Stimulated activated CD8-positive, alpha-beta memory T cell treated with anti-CD3 and anti-CD28 coated beads, Interleukin-12 subunit alpha, Interleukin-12 subunit beta, amount 100 ng/mL, for 24 hours (primary cell): ENCODE data around the gene USP34.
"Not testable (repeated sequence)": the region's sequence is repeated elsewhere in the genome, so short reads cannot be mapped to it uniquely, and the experiment has no call there.

ENCODE experiments used
- DNase-seq: peaks from one replicate; pipeline ENCODE4 v3.0.0-alpha.2; 2020; ENCODE audit errors: extremely low read depth

USP34 gene

DNA sequence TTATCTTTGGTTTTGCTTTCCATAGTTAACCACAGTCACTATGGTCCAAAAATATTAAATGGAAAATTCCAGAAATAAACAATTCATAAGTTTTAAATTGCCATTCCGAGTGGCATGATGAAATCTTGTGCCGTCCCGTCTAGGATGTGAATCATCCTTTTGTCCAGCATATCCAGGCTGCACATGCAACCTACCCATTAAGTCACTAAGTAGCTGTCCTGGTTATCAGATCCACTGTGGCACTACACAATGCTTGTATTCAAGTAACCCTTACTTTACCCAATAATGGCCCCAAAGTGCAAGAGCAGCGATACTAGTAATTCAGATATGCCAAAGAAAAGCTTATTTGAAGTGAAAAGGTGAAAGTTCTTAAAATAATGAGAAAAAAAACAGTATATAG is 10.7 kb downstream of the USP34 start:
- no peak for DNase-seq

DNA sequence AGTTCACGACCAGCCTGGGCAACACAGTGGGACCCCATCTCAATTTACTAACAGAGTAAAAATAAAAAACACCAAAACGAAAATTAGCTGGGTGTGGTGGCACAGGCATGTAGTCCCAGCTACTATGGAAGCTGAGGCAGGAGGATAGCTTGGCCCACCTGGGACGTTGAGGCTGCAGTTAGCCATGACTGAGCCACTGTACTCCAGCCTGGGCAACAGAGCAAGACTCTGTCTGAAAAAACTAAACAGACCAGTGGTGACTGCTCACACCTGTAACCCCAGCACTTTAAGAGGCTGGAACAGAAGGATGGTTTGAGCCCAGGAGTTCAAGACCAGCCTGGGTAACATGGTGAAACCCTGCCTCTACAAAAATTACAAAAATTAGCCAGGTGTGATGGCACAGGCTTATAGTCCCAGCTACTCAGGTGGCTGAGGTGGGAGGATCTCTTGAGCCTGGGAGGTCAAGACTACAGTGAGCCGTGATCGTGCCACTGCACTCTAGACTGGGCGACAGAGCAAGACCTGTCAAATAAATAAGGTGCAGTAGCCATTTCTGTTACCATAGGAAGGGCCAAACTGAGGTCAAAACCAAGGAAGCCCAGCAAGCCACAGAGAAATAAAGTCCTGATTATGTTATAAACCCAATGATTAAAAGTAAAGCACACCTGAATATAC is 14.0 kb downstream of the USP34 start:
- DNase-seq: no peak

DNA sequence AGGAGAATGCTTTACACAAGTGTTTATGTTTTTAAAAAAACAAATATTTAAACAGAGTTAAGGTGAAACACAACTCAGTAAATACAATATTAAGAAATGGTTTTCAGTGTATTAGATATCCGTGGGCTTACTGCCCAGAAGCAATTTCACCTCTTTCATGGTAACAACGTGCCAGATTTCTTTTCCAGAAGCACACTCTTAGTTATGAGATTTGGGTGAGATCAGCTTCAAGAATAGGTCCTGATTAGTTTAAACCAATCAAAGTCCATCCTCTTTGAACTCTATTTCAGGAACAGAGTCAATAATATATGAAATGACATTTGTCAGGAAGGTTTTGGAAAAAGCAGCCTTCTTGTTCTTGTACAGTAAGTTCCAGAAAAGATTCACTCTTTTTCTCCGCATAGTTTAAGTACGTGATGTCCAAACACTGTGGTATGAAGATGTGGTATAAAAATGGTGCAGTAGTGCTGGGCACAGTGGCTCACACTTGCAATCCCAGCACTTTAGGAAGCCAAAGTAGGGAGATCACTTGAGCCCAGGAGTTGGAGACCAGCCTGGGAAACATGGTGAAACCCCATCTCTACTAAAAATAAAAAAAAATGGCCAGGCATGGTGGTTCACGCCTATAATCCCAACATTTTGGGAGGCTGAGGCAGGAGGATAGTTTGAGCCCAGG is 14.7 kb downstream of the USP34 start:
- DNase-seq: no peak

DNA sequence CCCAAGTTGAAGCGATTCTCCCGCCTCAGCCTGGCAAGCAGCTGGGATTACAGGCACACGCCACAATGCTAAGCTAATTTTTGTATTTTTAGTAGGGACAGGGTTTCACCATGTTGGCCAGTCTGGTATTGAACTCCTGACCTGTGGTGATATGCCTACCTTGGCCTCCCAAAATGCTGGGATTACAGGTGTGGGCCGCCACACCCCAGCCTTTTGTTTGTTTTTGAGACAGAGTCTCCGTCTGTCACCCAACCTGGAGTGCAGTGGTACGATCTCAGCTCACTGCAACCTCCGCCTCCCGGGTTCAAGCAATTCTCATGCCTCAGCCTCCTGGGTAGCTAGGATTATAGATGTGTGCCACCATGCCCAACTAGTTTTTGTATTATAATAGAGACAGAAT is 15.9 kb downstream of the USP34 start:
- DNase-seq: not testable (repeated sequence)

DNA sequence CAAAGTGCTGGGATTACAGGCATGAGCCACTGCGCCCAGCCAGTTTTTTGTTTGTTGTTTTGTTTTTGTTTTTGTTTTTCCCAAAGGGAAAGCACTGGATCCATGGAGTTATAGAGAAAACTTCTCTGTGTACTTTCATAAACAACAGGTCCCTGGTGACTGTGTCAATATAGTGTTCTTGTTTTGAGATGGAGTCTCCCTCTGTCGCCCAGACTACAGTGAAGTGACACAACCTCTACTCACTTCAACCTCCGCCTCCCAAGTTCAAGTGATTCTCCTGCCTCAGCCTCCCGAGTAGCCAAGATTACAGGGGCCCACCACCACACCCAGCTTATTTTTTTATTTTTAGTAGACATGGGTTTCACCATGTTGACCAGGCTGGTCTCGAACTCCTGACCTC is 16.5 kb downstream of the USP34 start:
- DNase-seq: no peak

DNA sequence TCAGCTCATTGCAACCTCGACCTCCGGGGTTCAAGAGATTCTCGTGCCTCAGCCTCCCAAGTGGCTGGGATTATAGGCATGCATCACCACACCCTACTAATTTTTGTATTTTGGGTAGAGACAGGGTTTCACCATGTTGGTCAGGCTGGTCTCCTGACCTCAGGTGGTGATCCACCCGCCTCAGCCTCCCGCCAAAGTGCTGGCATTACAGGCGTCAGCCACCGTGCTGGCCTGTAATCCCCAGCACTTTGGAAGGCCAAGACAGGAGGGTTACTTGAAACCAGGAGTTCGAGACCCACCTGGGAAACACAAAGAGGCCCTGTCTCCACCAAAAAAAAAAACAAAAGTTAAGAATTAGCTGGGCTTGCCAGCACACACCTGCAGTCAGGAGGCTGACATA is 18.5 kb downstream of the USP34 start:
- no peak for DNase-seq

DNA sequence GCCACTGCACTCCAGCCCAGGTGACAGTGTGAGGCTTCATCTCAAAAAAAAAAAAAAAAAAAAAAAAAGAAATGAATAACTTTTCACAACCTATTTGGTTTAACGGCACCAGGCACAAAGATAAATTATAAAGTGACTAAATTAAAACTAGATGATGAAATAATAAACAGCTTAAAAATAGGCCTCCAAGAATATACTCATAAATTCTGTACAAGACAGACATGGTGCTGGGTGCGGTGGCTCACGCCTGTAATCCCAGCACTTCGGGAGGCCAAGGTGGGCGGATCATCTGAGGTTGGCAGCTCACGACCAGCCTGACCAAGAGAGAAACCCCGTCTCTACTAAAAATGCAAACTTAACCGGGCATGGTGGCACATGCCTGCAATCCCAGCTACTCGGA is 19.7 kb downstream of the USP34 start:
- DNase-seq: no peak

DNA sequence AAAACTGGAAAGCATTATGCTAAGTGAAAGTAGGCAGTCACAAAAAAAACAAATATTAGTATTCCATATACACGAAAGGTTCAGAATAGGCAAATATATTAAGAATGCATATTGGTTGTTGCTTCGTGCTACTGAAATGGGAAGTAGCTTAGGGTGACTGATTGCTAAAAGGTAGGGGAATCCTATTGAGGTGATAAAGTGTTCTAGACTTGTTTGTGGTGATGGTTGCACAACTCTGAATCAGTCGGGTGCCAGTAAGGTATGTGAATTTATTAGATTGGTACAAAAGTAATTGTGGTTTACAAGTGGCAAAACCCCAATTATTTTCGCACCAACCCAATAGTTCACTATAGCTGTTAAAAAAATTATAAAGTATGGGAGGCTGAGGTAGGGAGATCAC is 20.7 kb downstream of the USP34 start:
- no peak for DNase-seq

DNA sequence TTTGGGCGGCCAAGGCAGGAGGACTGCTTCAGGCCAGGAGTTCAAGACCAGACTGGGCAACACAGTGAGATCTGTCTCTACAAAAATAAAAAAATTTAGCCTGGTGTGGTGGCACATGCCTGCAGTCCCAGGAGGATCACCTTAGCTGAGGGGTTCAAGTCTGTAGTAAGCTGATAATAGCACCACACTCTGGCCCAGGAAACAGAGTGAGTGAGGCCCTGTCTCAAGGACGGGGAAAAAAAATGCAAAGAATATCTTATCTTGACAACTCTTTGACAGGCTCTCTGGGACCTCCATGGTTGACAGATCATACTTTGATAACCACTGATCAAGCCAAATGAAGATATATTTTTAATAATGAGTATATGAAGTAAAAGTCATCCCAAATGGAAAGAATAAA is 22.7 kb downstream of the USP34 start:
- no peak for DNase-seq

DNA sequence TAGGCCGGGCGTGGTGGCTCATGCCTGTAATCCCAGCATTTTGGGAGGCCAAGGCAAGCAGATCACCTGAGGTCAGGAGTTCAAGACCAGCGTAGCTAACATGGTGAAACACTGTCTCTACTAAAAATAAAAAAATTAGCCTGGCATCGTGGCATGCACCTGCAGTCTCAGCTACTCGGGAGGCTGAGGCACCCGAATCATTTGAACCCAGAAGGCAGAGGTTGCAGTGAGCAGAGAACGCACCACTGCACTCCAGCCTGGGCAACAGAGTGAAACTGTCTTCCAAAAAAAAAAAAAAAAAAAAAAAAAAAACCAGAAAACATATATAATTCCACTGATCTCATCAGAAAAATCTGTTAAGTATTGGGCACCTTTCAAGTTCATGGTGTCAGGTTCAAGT is 23.9 kb downstream of the USP34 start:
- not testable (repeated sequence) for DNase-seq

DNA sequence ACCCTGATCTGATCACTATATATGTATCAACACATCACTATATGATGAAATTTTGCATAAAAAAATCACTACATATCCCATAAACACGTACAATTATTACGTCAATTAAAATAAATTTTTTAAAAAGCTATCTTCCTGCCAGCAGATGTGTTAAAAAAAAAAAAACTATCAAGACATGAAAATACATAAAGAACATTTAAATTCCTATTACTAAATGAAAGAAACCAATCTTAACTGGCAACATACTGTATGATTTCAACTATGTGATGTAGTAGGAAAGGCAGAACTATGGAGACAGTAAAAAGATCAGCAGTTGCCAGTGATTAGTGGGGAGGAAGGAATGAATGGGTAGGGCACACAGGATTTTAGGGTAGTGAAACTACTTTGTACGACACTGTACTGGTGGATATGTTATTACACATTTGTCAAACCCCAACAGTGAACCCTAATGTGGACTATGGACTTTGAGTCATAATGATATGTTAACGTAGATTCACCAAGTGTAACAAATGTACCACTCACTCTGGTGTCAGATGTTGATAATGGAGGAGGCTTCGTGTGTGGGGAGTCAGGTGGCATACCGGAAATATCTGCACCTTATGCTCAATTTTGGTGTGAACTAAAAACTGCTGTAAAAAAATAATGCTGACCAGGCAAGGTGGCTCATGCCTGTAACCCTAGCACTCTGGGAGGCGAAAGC is 27.4 kb downstream of the USP34 start:
- DNase-seq: no peak

DNA sequence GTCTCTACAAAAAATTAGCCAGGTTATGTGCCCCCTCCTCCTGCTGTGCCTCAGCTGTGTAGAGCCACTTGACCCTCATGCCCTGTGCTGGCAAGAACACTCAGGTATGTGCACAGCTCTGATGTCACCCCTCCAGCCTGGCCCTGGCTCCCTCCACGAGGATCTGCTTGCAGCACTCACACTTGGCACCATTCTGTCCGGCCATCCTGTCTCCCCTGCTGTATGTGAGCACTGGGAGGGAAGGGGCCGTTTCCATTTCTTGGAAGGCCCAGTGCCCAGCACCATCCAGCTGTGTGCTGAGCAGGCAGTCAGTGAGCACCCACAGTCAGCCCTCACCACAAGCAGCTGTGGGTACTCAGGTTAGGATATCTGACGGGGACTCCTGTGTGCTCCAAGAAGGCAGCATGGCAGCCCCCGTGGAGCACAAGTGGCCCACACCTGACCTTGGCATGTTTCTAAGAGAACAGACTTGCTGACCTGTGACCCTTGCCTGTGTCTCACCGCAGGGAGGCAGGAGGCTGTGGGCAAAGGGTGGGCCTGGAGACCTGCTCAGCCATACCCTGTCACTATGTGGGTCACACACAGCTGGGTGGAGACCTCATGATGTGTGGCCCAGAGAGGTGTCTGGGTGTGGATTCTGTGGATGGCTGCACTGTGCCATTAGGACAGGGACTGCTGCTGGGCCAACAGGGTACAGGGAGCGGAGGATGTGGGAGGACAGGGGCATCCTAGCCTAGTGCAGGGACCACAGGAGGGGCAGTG is 31.5 kb downstream of the USP34 start:
- DNase-seq: no peak

DNA sequence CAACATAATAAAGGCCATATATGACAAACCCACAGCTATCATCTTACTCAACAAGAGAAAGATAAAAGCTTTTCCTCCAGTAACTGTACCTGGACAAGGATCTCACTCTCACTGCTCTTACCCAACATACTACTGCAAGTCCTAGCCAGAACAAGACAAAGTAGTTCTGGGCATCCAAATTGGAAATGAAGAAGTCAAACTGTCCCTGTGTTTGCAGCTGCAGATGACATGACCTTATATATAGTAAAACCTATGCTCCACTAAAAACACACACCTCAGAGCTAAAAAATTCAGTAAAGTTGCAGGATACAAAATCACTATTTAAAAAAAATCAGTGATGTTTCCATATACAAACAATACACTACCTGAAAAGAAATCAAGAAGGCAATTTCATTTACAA is 32.2 kb downstream of the USP34 start:
- DNase-seq: no peak

DNA sequence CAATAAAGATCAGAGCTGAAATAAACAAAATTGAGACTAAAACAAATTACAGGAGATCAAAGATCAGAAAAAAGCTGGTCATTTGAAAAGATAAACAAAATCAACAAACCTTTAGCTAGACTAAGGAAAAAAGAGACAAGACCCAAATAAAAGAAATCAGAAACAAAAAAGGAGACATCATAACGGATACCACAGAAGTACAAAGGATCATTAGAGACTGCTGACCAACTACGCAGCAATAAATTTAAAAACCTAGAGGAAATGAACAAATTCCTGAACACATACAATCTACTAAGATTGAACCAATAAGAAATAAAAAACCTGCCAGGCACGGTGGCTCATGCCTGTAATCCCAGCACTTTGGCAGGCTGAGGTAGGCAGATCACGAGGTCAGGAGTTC is 33.7 kb downstream of the USP34 start:
- DNase-seq: no peak

DNA sequence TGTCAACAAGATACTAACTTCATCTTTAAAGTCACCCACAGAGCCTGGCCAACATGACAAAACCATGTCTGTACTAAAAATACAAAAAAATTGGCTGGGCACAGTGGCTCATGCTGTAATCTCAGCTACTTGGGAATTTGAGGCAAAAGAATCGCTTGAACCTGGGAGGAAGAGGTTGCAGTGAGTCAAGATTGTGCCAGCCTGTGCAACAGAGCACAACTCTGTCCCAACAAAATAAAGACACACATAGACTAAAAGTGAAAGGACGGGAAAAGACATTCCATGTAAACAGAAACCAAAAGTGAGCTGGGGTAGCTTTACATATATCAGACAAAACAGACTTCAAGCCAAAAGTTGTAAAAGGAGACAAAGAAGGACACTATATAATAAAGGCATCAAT is 34.8 kb downstream of the USP34 start:
- no peak for DNase-seq

DNA sequence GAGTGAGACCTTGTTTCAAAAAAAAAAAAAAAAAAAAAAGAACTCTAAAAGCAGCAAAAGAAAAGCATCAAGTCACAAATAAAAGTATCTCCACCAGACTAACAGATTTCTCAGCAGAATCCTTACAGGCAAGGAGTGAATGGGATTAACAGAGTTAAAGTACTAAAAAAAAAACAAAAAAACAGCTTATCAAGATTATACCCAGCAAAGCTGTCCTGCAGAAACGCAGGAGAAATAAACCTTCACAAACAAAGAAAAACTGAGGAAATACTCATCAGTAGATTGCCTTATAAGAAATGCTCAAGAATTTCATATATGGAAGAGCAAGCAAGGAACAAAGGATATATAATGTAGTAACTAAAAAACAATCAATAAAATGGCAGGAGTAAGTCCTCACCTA is 35.6 kb downstream of the USP34 start:
- DNase-seq: no peak

DNA sequence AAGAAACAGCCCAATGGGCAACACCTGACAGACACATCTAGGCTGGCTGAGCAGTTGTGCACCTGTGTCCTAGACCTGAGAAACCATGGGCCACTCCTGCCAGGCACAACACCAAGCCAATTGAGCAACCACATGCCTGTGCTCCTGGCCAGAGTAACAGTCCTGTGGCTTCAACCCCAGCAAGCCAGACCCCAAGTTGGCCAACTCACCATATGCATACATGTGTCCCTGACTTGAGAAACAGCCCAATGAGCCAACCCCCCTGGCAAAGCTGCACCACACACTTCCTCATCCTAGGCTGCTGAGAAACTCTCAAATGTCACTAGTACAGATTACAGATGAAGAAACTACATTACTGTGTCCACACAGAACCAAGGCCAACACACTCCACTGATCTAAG is 36.6 kb downstream of the USP34 start:
- no peak for DNase-seq

DNA sequence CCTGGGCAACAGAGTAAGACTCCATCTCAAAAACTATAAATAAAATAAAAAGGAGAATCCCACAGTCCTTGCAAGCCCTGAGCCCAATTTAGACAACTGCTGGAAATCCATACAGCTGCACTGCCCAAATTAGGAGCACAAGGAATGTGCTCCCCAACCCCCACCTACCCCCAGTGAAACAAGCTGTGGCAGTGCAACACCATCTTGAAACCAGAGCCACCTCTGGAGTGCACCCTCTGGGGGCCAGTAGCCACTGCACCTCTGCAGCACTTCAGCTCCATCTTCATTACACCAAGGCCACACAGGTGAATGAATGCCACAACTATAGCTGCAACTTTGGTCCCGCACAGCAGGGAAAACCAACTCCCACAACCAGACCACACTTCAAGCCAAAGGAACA is 37.3 kb downstream of the USP34 start:
- no peak for DNase-seq

DNA sequence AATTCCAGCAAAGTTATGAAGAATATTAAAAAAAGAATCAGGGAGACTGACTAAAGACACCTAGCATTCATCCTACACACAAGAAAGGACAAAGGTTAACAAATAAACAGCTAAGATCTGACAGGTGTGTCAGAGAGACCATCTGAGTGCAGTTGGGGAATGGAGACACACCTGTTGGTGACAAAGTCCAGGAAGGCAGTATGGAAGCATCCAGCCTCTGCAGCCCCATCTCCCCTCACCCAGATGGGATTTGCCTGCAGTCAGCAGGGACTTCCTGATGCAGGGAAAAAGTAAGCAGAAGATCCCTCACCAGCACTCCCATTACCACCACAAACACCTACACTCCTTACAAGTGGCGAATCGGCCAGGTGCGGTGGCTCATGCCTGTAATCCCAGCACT is 37.9 kb downstream of the USP34 start:
- no peak for DNase-seq

DNA sequence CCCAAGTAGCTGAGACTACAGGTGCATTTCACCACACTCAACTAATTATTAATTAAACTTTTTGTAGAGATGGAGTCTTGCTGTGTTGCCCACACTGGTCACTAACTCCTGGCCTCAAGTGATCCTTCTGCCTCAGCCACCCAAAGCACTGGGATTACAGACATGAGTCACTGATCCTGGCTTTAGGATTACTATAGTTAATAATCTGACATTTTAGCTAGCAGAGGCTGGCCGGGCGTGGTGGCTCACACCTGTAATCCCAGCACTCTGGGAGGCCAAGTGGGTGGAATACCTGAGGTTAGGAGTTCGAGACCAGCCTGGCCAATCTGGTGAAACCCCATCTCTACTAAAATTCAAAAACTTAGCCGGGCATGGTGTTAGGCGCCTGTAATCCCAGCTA is 39.5 kb downstream of the USP34 start:
- DNase-seq: no peak

DNA sequence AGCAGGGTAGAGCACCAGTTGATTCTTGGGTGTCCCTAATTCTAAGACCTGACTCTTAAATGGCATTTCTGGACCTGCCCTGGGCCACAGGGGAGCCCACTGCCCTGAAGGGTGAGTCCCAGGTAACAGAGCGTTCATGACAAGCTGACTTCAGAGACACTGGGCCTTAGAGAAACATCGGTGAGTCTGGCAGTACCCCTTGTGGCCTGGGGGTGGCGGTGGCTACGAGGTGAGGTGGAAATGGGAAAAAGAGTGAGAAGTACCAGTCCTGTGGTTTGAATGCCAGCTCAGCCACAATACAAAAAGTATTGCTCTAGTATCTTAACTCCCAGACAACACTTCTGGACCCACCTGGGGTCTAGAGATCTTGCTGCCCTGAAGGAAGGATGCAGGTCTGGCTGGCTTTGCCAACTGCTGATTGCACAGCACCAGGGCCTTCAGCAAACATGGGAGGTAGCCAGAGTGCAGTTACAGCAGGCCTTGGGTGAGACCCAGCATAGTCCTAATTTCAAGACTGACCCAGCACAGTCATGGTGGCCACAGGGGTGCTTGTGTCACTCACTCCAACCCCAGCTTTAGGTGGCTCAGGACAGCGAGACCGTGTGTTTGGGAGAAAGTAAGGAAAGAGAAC is 44.5 kb downstream of the USP34 start:
- peak; percentile 41 for DNase-seq

DNA sequence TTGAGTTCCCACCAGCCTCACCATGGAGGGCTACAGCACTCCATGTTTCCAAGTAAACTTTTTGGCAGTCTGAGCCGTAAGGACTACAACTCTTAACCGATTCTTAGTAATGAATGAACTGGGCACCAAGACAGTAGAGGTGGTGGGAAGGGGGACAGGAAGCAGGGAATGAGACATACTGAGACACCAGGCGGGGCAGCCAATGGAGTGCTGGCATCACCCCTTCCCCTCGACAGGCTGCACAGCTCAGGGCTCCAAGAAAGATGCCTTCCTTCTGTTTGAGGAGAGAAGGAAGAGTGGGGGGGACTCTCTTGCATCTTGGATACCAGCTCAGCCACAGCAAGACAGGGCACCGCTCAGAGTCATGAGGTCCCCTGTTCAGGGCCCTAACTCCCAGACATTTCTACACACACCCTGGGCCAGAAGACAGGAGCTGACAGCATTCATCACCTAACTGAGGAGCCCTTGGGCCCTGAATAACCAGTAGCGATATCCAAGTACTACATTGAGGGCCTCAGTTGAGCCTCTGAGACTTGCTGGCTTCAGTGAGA is 45.2 kb downstream of the USP34 start:
- no peak for DNase-seq
